Liver (tissue), 9 donors: ENCODE data around the gene PCSK4. TPM values are rescaled to one million over a fixed set of nuclear protein-coding genes. Genes with fewer than 3 reads are reported as not detected.
A peak's percentile ranks its signal among the peaks of the same experiment; 100 is the strongest.
"Not testable (repeated sequence)": the region's sequence is repeated elsewhere in the genome, so short reads cannot be mapped to it uniquely, and the experiment has no call there.

Experiments used
- DNase-seq: peaks from one replicate; pipeline ENCODE4 v3.0.0-alpha.2; 2017; ENCODE audit warnings: low spot score
- H3K27ac ChIP-seq, 2 donors: one replicate each; pipeline ENCODE4 v1.7.0; 2013; ENCODE audit warnings: inconsistent platforms in 2 of 2, low read length in 2 of 2, control low read depth in 1 of 2, low read depth in 1 of 2, mild to moderate bottlenecking in 1 of 2
- H3K27me3 ChIP-seq, 4 donors: one replicate each; pipeline versions ENCODE4 v1.6.1 to v1.7.0; 2013; ENCODE audit warnings: low read length in 3 of 4, inconsistent platforms in 1 of 4, mild to moderate bottlenecking in 1 of 4, moderate library complexity in 1 of 4; ENCODE audit not compliant: control insufficient read depth in 4 of 4, insufficient read depth in 4 of 4
- H3K36me3 ChIP-seq, 4 donors: one replicate each; pipeline versions ENCODE4 v1.6.1 to v1.7.0; 2013; ENCODE audit warnings: low read length in 3 of 4, mild to moderate bottlenecking in 3 of 4, low read depth in 1 of 4, moderate library complexity in 1 of 4; ENCODE audit not compliant: control insufficient read depth in 4 of 4, insufficient read depth in 3 of 4
- H3K4me1 ChIP-seq, 4 donors: one replicate each; pipeline versions ENCODE4 v1.6.1 to v1.7.0; 2013; ENCODE audit warnings: low read length in 3 of 4, mild to moderate bottlenecking in 3 of 4, moderate library complexity in 1 of 4; ENCODE audit not compliant: control insufficient read depth in 4 of 4, insufficient read depth in 4 of 4
- H3K4me3 ChIP-seq, 3 donors: one replicate each; pipeline versions ENCODE4 v1.6.1 to v1.7.0; 2013; ENCODE audit warnings: low read length in 3 of 3, control low read depth in 1 of 3, low read depth in 1 of 3, mild to moderate bottlenecking in 1 of 3
- H3K9ac ChIP-seq, 2 donors: one replicate each; pipeline ENCODE4 v1.7.0; 2013; ENCODE audit warnings: low read length in 2 of 2, mild to moderate bottlenecking in 2 of 2, moderate library complexity in 2 of 2, control low read depth in 1 of 2, low read depth in 1 of 2
- H3K9me3 ChIP-seq, 4 donors: one replicate each; pipeline versions ENCODE4 v1.6.1 to v1.7.0; 2013; ENCODE audit warnings: low read length in 3 of 4; ENCODE audit not compliant: control insufficient read depth in 4 of 4
- ATF3 ChIP-seq: IDR thresholded peaks from 2 replicates; pipeline ENCODE4 v1.6.1; 2016; ENCODE audit warnings: antibody characterized with exemption
- CTCF ChIP-seq: fragments of 150-350 bp; IDR thresholded peaks from 2 replicates; pipeline ENCODE4 v1.5.1; 2017; ENCODE audit warnings: improper control_type of control experiment, low read depth, low read length; ENCODE audit not compliant: missing input control
- EGR1 ChIP-seq, 2 donors: IDR thresholded peaks; 2 replicates each; pipeline ENCODE4 v1.6.1; 2016 to 2018; ENCODE audit warnings: antibody characterized with exemption in 2 of 2, low read depth in 2 of 2
- FOXA1 ChIP-seq: IDR thresholded peaks from 2 replicates; pipeline ENCODE4 v1.6.1; 2016; ENCODE audit warnings: antibody characterized with exemption
- FOXA2 ChIP-seq: IDR thresholded peaks from 2 replicates; pipeline ENCODE4 v1.6.1; 2016; ENCODE audit warnings: antibody characterized with exemption
- GABPA ChIP-seq, 2 donors: IDR thresholded peaks in 1 of 2; conservative IDR thresholded peaks in 1 of 2; 2 replicates each; pipeline ENCODE4 v1.6.1; 2016; ENCODE audit warnings: antibody characterized with exemption in 2 of 2, mild to moderate bottlenecking in 1 of 2, moderate library complexity in 1 of 2
- HNF4G ChIP-seq: IDR thresholded peaks from 2 replicates; pipeline ENCODE4 v1.6.1; 2016; ENCODE audit warnings: antibody characterized with exemption
- JUND ChIP-seq, 2 donors: IDR thresholded peaks; 2 replicates each; pipeline ENCODE4 v1.6.1; 2016; ENCODE audit warnings: antibody characterized with exemption in 2 of 2
- MAX ChIP-seq: IDR thresholded peaks from 2 replicates; pipeline ENCODE4 v1.6.1; 2016; ENCODE audit warnings: antibody characterized with exemption
- NR2F2 ChIP-seq: IDR thresholded peaks from 2 replicates; pipeline ENCODE4 v1.6.1; 2016; ENCODE audit warnings: antibody characterized with exemption
- RAD21 ChIP-seq, 2 donors: IDR thresholded peaks; 2 replicates each; pipeline ENCODE4 v1.6.1; 2016; ENCODE audit warnings: antibody characterized with exemption in 2 of 2, mild to moderate bottlenecking in 2 of 2
- REST ChIP-seq: IDR thresholded peaks from 2 replicates; pipeline ENCODE4 v1.6.1; 2016; ENCODE audit warnings: antibody characterized with exemption, mild to moderate bottlenecking
- RXRA ChIP-seq, 2 donors: IDR thresholded peaks; 2 replicates each; pipeline ENCODE4 v1.6.1; 2017 to 2018; ENCODE audit warnings: antibody characterized with exemption in 2 of 2, mild to moderate bottlenecking in 1 of 2
- SP1 ChIP-seq: IDR thresholded peaks from 2 replicates; pipeline ENCODE4 v1.6.1; 2018; ENCODE audit warnings: antibody characterized with exemption, mild to moderate bottlenecking
- TAF1 ChIP-seq: conservative IDR thresholded peaks from 2 replicates; pipeline ENCODE4 v1.6.1; 2016; ENCODE audit warnings: antibody characterized with exemption, mild to moderate bottlenecking
- YY1 ChIP-seq: IDR thresholded peaks from 2 replicates; pipeline ENCODE4 v1.6.1; 2016; ENCODE audit warnings: antibody characterized with exemption, mild to moderate bottlenecking
- ZBTB33 ChIP-seq: IDR thresholded peaks from 2 replicates; pipeline ENCODE4 v1.6.1; 2016; ENCODE audit warnings: antibody characterized with exemption
- WGBS: extraction: QIAGEN DNeasy Blood & Tissue Kit; methylation state at CpG from one replicate; pipeline ENCODE4 v1.1.7; 2013; 5-methylcytosine and 5-hydroxymethylcytosine counted together
- polyA plus RNA-seq, 2 donors: library from polyadenylated mRNA; stranded (reverse) in 1 of 2; unstranded in 1 of 2; fragments of 200-250 nt in 1 of 2; fragments of >200 nt in 1 of 2; fragmentation: Nextera tagmentation in 1 of 2; extraction: Ambion mirVana in 1 of 2; gene quantifications; one replicate each; pipeline versions ENCODE4 v1.2.1 to v1.2.3, GENCODE V29; 2013 to 2015
- total RNA-seq, 2 donors: library from RNA; depleted of rRNA; stranded (reverse); fragments of >200 nt; gene quantifications; one replicate each; pipeline ENCODE4 v1.2.3, GENCODE V29; 2014
- donor health status: healthy.
- donor health status: healthy.
- donor health status: healthy.
- donor health status: healthy.
- donor health status: healthy.

PCSK4 gene
- total and polyA plus RNA-seq, 4 donors = 0.60 to 2.6 (median 1.9) TPM

- Histone ChIP-seq H3K4me1 (peaks cover 7 to 18% (median 12%) of the 10 kb centered on the region in 4 donors), H3K4me3 (peak overlapping the region; percentile 60 to 96 (median 86)), H3K36me3 (peaks cover 11 to 28% (median 16%) of the 10 kb centered on the region in 4 donors), H3K9ac (peak overlapping the region; percentile 87 to 91)
- 85% methylated on average over 57 of the region's 57 CpGs for WGBS
- not testable (repeated sequence) for H3K9me3 ChIP-seq, H3K27me3 ChIP-seq, DNase-seq, H3K27ac ChIP-seq
Observed at GRCh38 chr19:1439525-1440417, 50.4 kb downstream of the PCSK4 start.

- TF ChIP-seq HNF4G (no peak), ZBTB33 (no peak), TAF1 (no peak), FOXA2 (no peak), JUND (IDR thresholded peaks at IDR 0.05) (no peak), REST (no peak), ATF3 (no peak), NR2F2 (no peak), SP1 (no peak), RXRA (IDR thresholded peaks at IDR 0.05) (no peak), FOXA1 (no peak), GABPA (IDR thresholded peaks at IDR 0.05 in 1 of 2, conservative IDR thresholded peaks at IDR 0.05 in 1 of 2) (no peak), MAX (no peak), RAD21 (IDR thresholded peaks at IDR 0.05) (no peak), YY1 (no peak), EGR1 (IDR thresholded peaks at IDR 0.05; ENCODE audit: low read depth in 2 of 2) (no peak), CTCF (no peak)
- whole genome bisulfite sequencing = under 1% methylated on average over 26 of the region's 26 CpGs
- no peak for DNase-seq
- Histone ChIP-seq H3K36me3 (peaks cover 11 to 36% (median 19%) of the 10 kb centered on the region in 4 donors), H3K27ac (no peak overlapping the region), H3K27me3 (no peaks in the 10 kb centered on the region), H3K4me3 (peak overlapping the region; percentile 60 to 96 (median 86)), H3K9ac (peak overlapping the region; percentile 87 to 91), H3K9me3 (no peaks in the 10 kb centered on the region), H3K4me1 (peaks cover 7 to 18% (median 12%) of the 10 kb centered on the region in 4 donors)
Observed at GRCh38 chr19:1438933-1439354, 51.2 kb downstream of the PCSK4 start.
